GM18505 (cell line): ENCODE results near the gene FXYD6.

Source experiments
- ATAC-seq: cut with Tn5 transposase; IDR thresholded peaks from one replicate; pipeline ENCODE4 v1.9.1; 2021; ENCODE audit not compliant: unreplicated experiment
- POLR2A ChIP-seq: IDR thresholded peaks from 4 replicates; pipeline ENCODE4 v1.6.1; 2011; ENCODE audit warnings: borderline replicate concordance; ENCODE audit not compliant: insufficient read depth, insufficient read length; ENCODE audit errors: extremely low read depth

Gene FXYD6

GRCh38 chr11:117887431-117888138, 11.1 kb upstream of the FXYD6 start:
- ATAC-seq, result no peak
- TF ChIP-seq POLR2A, result no peak

DNA sequence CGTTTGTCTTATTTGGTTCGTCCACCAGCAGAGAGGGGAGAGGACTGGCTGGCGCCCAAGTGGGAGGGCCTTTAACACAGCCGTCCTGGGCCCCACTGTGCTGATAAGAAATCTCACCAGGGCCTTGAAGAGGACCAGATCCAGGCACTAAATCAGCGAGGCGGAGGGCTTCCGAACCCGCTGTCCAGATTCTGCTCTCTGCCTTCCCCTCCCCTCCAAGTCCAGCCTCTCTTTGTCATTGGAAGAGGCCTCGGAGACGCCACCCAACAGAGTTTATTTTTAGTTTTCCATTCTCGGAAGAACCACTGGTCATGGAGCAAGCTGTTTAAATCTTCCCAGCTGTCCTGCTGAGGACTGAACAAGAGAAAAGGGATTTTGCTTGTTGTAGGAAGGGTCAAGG, 9.3 kb upstream of the FXYD6 start:
- ATAC-seq, result no peak
- no peak for TF ChIP-seq POLR2A

DNA sequence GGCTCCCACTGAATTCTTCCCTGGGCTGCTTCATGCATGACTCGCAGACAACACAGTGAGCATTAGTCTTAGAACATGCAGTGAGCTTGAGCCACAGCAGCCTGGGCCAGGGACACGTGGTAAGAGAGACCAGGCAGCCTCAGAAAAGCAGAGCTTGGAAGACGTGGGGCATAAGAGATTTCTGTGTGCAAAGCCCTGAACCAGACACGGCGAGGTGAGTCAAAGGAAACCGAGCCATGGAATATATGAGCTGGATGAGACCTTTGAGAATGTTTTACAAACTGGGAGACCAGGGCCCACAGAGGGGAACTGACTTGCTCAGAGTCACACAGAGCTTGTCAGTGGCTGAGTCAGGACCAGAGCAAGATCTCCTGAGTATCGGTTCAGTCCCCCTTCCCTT, 8.5 kb upstream of the FXYD6 start:
- ATAC-seq, result no peak
- TF ChIP-seq POLR2A, result no peak

GRCh38 chr11:117883063-117883462, 6.6 kb upstream of the FXYD6 start:
- no peak for TF ChIP-seq POLR2A
- no peak for ATAC-seq

DNA sequence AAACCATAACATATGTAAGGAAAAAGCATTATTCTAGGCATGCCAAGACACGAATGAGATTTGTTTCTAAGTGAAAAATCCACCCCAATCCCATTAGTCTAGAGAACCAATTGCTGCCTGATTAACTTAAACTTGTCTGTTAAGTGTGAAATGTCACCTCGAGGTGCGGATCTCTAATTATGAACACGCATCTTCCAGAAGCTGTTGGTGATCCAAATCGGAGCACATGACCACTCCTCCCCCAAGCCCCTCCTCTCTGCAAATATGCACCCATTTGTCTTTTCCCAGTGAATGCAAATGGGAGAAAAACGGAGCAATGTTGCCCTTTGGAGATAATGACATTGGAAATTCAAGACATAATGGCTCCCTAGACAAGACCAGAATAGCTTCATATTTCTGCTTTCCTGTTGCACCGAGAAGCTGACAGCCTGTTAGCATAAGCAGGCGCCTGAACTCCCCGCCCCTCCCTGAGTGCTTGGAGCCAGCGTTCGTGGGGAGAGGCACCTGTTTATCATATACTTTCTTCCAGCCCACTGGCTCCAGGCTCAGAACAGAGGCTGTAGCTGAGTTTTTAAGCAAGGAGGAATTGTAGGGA, 6.0 kb upstream of the FXYD6 start:
- ATAC-seq, result no peak
- TF ChIP-seq POLR2A, result no peak

DNA sequence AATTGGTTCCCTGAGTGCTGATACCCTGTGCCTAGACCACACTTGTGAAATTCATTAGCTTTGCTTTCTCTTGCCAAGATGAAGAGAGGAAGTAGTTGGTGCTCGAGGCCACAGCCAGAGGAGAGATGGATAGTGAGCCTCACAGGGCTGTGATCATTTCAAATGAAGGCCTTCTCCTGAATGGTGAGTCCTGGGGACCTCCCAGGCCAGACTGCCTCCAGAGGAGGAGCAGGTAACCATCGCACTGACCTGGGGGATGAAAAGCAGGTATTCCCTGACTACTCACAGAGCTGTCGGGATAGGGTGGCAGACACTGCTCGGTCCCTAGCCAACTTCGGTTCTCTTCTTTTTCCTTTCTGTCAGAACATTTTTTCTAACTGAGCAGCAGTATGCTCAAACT, 4.8 kb upstream of the FXYD6 start:
- no peak for ATAC-seq
- TF ChIP-seq POLR2A, result no peak

DNA sequence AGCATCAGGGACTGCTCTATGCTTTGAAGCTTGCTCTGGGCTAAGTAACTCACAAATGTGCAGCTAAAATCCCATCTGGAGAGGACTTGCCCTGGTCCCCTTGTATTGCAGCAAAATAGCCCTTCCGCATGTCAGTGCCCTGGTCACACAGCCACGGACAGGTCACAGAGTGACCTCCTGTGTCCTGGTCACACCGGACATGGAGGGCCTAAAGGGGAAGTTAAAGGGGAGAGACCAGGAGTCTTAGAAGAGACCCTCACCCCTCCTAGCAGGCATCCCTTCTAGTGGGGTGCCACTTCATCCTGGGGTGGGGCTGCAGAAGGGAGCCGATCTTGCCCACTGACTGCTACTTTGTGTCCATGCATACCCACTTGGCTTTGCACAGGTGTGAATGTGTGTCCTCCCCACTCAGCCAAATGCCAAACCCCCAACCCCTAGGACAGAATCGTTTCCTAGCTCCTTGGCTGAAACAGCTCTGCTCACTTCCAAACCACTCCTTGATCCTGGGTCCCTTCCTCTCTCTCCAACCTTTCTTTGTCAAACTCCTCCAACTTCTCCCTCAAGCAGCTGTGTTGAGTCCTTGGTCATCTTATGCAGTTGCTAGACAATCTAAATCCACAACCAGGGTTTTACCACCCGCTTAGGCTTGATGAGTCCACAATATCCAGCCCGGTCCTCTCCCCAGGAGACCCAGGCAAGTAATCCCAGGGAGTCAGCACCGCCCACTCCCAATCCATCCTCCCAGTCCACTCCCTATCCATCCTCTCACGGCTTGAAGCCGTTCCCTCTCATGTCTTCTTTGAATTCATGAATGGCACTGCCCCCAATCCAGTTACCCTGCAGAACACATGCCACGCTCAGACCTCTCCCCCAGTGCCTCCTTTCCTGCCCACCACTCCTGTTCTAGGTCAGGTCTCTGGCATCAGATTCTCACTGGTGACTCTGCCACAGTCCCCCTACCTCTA, 3.3 kb upstream of the FXYD6 start:
- TF ChIP-seq POLR2A, result no peak
- ATAC-seq, result no peak

DNA sequence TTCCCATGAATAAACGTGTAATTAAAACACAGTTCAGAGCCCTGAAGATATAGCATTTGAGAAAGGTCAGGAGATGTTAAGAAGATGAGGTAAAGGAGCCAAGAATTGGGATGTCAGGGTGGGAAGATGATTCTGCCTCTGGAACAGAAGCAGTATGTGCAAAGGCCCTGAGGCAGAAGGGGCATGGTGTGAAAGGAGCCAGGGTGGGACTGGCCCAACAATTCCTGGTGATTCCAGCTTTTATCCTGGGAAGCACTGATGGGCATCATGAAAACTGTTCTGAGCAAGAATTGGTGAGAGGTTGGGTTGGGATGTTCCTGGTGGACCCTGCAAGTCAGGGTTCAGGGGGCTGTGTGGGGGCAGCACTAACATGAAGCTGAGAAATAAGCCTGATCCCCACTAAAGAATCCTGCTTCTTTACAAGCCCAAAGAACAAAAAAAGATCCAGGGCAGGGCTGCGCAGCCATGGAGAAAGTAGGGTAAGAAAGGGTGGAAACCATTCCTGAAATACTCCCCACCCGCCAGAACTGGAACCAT, 2.5 kb upstream of the FXYD6 start:
- no peak for TF ChIP-seq POLR2A
- no peak for ATAC-seq

GRCh38 chr11:117878314-117878938, 2.0 kb upstream of the FXYD6 start:
- ATAC-seq, result no peak
- TF ChIP-seq POLR2A, result no peak

DNA sequence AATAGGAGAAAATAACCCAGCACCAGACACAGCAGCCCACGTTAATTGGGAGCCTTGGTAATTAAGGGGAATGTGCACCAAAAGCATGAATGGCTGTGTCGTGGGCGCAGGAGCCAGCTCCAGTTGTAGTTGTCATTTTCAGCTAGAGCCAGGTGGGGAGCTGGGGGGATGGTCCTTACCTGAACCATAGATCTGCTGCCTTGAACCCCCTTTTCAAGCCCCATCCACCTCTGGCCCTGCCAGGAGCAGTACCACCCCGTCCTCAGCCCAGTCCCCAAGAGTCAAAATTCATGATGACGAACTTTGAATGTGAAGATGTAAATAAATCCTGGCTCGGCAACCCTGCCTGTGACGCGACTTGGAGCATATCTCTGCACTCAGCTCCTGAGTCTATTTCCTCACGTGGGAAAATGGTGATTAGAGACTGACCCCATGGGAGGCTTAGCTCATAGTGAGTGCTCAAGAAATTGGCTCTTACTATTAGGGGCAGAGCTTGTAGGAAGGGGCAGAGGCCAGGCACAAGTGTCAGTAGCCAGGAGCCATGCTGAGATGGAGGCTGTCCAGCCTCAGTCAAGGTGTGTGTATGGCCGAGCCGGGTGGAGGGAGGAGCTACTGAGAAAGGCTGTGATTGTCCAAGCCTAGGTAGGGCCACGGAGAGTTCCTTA, 794 bp upstream of the FXYD6 start:
- no peak for TF ChIP-seq POLR2A
- ATAC-seq, result no peak

DNA sequence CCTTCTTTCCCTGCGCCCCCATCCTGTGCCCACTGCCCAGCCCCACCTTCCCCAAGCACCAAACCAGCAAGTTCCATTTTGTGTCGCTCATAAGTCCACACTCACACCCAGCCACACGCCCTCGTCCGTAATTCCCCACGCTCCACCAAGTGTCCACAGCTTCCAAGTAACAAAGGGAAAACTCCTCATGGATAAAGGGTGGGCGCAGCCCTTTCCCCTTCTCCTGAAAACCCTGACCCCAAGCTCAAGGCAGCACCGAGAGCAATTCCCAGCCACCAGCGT, 458 bp downstream of the FXYD6 start:
- no peak for ATAC-seq
- no peak for TF ChIP-seq POLR2A

DNA sequence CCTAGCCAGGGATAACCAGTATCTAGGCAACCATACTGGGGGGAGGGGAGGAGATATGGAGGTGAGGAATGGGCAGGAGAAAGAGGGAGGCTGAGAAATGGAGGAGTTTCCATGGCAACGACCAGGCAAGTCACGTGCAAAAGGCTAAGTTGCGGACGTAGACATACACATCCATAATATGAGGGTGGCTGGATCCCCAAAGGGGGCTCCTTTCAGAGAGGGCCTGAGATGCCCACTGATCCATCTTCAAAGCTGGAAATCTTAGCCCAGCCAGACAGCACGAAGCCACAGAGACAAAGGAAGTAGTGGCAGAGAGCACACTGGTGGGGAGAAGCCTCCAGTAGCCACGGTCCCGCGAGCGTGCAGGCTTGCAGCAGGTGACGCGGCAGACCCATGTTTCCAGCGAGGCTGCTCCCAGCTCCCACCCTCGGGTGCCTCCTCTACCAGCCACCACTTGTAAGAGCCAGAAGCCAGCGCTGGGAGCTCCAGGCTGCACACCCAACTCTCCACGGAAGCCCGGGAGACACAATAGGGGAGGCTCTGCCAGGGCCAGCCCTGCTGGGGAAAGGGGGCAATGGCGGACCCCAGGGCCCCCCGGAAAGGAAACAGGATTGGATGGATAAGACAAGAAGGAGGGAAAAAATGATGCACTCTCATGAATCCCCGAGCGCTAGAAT, 938 bp downstream of the FXYD6 start:
- TF ChIP-seq POLR2A, result no peak
- ATAC-seq, result no peak
